Uterus (tissue), 4 donors: ENCODE results near the gene KLHDC7B. TPM values are rescaled to one million over a fixed set of nuclear protein-coding genes. Genes with fewer than 3 reads are reported as not detected.
"Not testable (repeated sequence)": the region's sequence is repeated elsewhere in the genome, so short reads cannot be mapped to it uniquely, and the experiment has no call there.

Experiments
- DNase-seq, 2 donors: peaks; one replicate each; pipeline ENCODE4 v3.0.0-alpha.2; 2019 to 2020
- H3K27ac ChIP-seq, 2 donors: fragments of 200-600 bp; sonication (generic); 1 replicate in 1 of 2; 2 replicates in 1 of 2; pipeline ENCODE4 v1.5.1; 2016 to 2018
- H3K27me3 ChIP-seq, 2 donors: fragments of 200-600 bp; sonication (generic); one replicate each; pipeline ENCODE4 v1.5.1; 2018 to 2019; ENCODE audit warnings: control low read depth in 1 of 2
- H3K36me3 ChIP-seq, 2 donors: fragments of 200-600 bp; sonication (generic); one replicate each; pipeline ENCODE4 v1.5.1; 2019; ENCODE audit warnings: control low read depth in 1 of 2
- H3K4me1 ChIP-seq, 2 donors: fragments of 200-600 bp; sonication (generic); one replicate each; pipeline ENCODE4 v1.5.1; 2018 to 2019; ENCODE audit warnings: control low read depth in 1 of 2
- H3K4me3 ChIP-seq, 2 donors: fragments of 200-600 bp; sonication (generic); 1 replicate in 1 of 2; 2 replicates in 1 of 2; pipeline ENCODE4 v1.5.1; 2018 to 2019; ENCODE audit warnings: mild to moderate bottlenecking in 1 of 2
- H3K9me3 ChIP-seq, 2 donors: fragments of 200-600 bp; sonication (generic); one replicate each; pipeline ENCODE4 v1.5.1; 2019; ENCODE audit warnings: control low read depth in 1 of 2
- POLR2A ChIP-seq, 2 donors: fragments of 450-650 bp; IDR thresholded peaks; one replicate each; pipeline ENCODE4 v1.6.1; 2016; ENCODE audit warnings: antibody characterized with exemption in 2 of 2, mild to moderate bottlenecking in 1 of 2, moderate library complexity in 1 of 2
- intact Hi-C: fragments of 100-400 bp; cut with DNase I; formaldehyde crosslinking; loops from one replicate; pipeline ENCODE4 v1.15.1; 2023; ENCODE audit warnings: low total_unique reads
- total RNA-seq, 4 donors: library from RNA; depleted of rRNA in 3 of 4; stranded (reverse); fragments of >200 nt in 3 of 4; gene quantifications; one replicate each; pipeline versions ENCODE4 v1.1.0 to v1.2.4, GENCODE V29; 2014 to 2023
- TF ChIP-seq, protein P1 (sequence below), 4 experiments: fragments of 200-600 bp in 2 of 4; fragments of 450-650 bp in 2 of 4; sonication (generic) in 2 of 4; IDR thresholded peaks; one replicate each; pipeline ENCODE4 v1.5.1; 2016 to 2019; ENCODE audit warnings: antibody characterized with exemption in 4 of 4, mild to moderate bottlenecking in 2 of 4, moderate library complexity in 1 of 4
- donor health status: DM: yes; HTN: yes; CAD: no.

The KLHDC7B gene
- total RNA-seq, 4 donors from 2014 or later, result not detected

GRCh38 chr22:50532824-50533796 lies 12.6 kb upstream of the KLHDC7B start:
- no peak for TF ChIP-seq POLR2A (IDR thresholded peaks at IDR 0.05)
- TF ChIP-seq, protein P1, sequence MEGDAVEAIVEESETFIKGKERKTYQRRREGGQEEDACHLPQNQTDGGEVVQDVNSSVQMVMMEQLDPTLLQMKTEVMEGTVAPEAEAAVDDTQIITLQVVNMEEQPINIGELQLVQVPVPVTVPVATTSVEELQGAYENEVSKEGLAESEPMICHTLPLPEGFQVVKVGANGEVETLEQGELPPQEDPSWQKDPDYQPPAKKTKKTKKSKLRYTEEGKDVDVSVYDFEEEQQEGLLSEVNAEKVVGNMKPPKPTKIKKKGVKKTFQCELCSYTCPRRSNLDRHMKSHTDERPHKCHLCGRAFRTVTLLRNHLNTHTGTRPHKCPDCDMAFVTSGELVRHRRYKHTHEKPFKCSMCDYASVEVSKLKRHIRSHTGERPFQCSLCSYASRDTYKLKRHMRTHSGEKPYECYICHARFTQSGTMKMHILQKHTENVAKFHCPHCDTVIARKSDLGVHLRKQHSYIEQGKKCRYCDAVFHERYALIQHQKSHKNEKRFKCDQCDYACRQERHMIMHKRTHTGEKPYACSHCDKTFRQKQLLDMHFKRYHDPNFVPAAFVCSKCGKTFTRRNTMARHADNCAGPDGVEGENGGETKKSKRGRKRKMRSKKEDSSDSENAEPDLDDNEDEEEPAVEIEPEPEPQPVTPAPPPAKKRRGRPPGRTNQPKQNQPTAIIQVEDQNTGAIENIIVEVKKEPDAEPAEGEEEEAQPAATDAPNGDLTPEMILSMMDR (IDR thresholded peaks at IDR 0.05), result no peak
- Histone ChIP-seq H3K27ac (peak overlapping the region in 1 of 2 donors; percentile 85), H3K9me3 (no peaks in the 10 kb centered on the region), H3K36me3 (no peaks in the 10 kb centered on the region), H3K27me3 (peaks cover 4 to 24% of the 10 kb centered on the region in 2 donors), H3K4me3 (no peak overlapping the region), H3K4me1 (peaks cover 0 to 11% of the 10 kb centered on the region in 2 donors)
- no peak for DNase-seq
- intact Hi-C loops, result no loop called here

DNA sequence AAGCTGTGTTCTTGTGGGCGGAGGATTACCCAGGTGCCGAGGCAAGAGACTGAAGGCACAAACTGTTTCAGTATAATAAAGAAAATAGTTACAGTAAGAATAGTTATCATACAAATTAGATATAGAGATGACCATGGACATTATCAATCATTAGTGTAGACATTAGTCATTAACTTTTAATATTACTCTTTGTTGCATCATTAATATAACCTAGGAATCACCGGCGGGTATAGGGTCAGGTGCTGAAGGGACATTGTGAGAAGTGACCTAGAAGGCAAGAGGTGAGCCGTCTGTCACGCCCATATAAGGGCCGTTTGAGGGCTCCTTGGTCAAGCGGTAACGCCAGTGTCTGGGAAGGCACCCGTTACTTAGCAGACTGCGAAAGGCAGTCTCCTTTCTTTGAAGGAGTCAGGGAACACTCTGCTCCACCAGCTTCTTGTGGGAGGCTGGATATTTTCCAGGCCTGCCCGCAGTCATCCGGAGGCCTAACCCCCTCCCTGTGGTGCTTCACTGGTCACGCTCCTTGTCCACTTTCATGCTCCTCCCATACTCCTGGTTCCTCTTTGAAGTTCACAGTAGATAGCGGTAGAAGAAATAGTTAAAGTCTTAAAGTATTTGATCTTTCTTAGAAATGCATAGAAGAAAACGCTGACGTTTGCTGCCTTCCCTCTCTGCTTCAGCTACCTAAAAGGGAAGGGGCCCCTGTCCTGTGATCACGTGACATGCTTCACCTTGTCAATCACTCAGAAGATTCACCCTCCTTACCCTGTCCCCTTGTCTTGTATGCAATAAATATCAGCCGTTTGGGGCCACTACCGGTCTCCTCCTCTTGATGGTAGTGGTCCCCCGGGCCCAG lies 11.6 kb upstream of the KLHDC7B start:
- DNase-seq, H3K9me3 ChIP-seq, intact Hi-C loops, H3K4me3 ChIP-seq, H3K36me3 ChIP-seq, H3K27ac ChIP-seq: not testable (repeated sequence)
- Histone ChIP-seq H3K27me3 (peaks cover 4 to 24% of the 10 kb centered on the region in 2 donors), H3K4me1 (peaks cover 0 to 11% of the 10 kb centered on the region in 2 donors)

DNA sequence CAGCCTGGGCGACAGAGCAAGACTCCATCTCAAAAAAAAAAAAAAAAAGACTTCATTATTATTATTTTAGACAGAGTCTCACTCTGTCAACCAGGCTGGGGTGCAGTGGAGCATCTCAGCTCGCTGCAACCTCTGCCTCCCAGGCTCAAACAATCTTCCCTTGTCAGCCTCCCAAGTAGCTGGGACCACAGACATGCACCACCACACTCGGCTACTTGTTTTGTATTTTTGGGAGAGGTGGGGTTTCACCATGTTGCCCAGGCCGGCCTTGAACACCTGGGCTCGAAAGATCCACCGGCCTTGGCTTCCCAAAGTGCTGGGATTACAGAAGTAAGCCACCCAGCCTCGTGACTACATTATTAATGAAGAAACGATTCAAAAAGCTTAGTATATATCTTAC lies 10.6 kb upstream of the KLHDC7B start:
- H3K4me3 ChIP-seq, result no peak overlapping the region
- DNase-seq, result no peak
- no peaks in the 10 kb centered on the region for H3K9me3 ChIP-seq
- intact Hi-C loops, result no loop called here
- no peak overlapping the region for H3K27ac ChIP-seq
- no peak for TF ChIP-seq POLR2A (IDR thresholded peaks at IDR 0.05)
- TF ChIP-seq, protein P1 (IDR thresholded peaks at IDR 0.05), result no peak
- no peaks in the 10 kb centered on the region for H3K36me3 ChIP-seq
- peaks cover 0 to 11% of the 10 kb centered on the region in 2 donors for H3K4me1 ChIP-seq
- peaks cover 4 to 18% of the 10 kb centered on the region in 2 donors for H3K27me3 ChIP-seq

- no peaks in the 10 kb centered on the region for H3K9me3 ChIP-seq
- no peaks in the 10 kb centered on the region for H3K36me3 ChIP-seq
- no peak overlapping the region for H3K27ac ChIP-seq
- peaks cover 4 to 8% of the 10 kb centered on the region in 2 donors for H3K27me3 ChIP-seq
- TF ChIP-seq POLR2A (IDR thresholded peaks at IDR 0.05), result no peak
- H3K4me1 ChIP-seq, result peaks cover 0 to 2% of the 10 kb centered on the region in 2 donors
- H3K4me3 ChIP-seq, result no peak overlapping the region
- intact Hi-C loops, result no loop called here
- DNase-seq, result no peak
Measured at GRCh38 chr22:50536226-50536625, 9.5 kb upstream of the KLHDC7B start.

GRCh38 chr22:50537765-50538164 lies 7.9 kb upstream of the KLHDC7B start:
- H3K27ac ChIP-seq, result no peak overlapping the region
- peaks cover under 1 to 2% of the 10 kb centered on the region in 2 donors for H3K27me3 ChIP-seq
- TF ChIP-seq, protein P1 (IDR thresholded peaks at IDR 0.05), result no peak
- no peak for TF ChIP-seq POLR2A (IDR thresholded peaks at IDR 0.05)
- H3K36me3 ChIP-seq, result no peaks in the 10 kb centered on the region
- DNase-seq, result no peak
- H3K9me3 ChIP-seq, result no peaks in the 10 kb centered on the region
- H3K4me3 ChIP-seq, result no peak overlapping the region
- intact Hi-C loops, result no loop called here
- no peaks in the 10 kb centered on the region for H3K4me1 ChIP-seq
